Stimulated activated CD4-positive, alpha-beta T cell treated with anti-CD3 and anti-CD28 coated beads, Interleukin-1b, Interleukin-23, amount 100 ng/mL, for 24 hours (primary cell): ENCODE results near the gene CSNK1G1.
A peak's percentile ranks its signal among the peaks of the same experiment; 100 is the strongest.

Experiments
- DNase-seq, 4 experiments: peaks; one replicate each; pipeline ENCODE4 v3.0.0-alpha.2; 2020; ENCODE audit warnings: low read depth in 4 of 4, low spot score in 1 of 4

Gene CSNK1G1

GRCh38 chr15:64156652-64157331, 199.2 kb downstream of the CSNK1G1 start:
- no peak for DNase-seq

GRCh38 chr15:64155802-64156651, 199.9 kb downstream of the CSNK1G1 start:
- DNase-seq: no peak

- DNase-seq: peak; percentile 86 to 92 (median 89)
These were observed 202.2 kb downstream of the CSNK1G1 start for GRCh38 chr15:64153480-64154367.

- no peak for DNase-seq
These were observed 203.2 kb downstream of the CSNK1G1 start for GRCh38 chr15:64152507-64153387.

- DNase-seq: no peak
These were observed 204.1 kb downstream of the CSNK1G1 start, which contains the start of gene SNX22 for GRCh38 chr15:64151727-64152506. Gene SNX22, plus strand, starts transcription at chr15:64151731. Its CDS starts 45 bp downstream, at chr15:64151776.

GRCh38 chr15:64149893-64150578, 205.9 kb downstream of the CSNK1G1 start:
- no peak for DNase-seq

- no peak for DNase-seq
These were observed 206.5 kb downstream of the CSNK1G1 start for GRCh38 chr15:64149424-64149823.

GRCh38 chr15:64148581-64148980, 207.4 kb downstream of the CSNK1G1 start:
- no peak for DNase-seq

- DNase-seq: no peak
These were observed 207.8 kb downstream of the CSNK1G1 start for GRCh38 chr15:64148168-64148567.

GRCh38 chr15:64146885-64147681, 208.9 kb downstream of the CSNK1G1 start:
- no peak for DNase-seq

GRCh38 chr15:64146520-64146884, 209.5 kb downstream of the CSNK1G1 start:
- DNase-seq: no peak

- DNase-seq: no peak
These were observed 209.9 kb downstream of the CSNK1G1 start for GRCh38 chr15:64146041-64146440.

GRCh38 chr15:64144565-64145281, 211.2 kb downstream of the CSNK1G1 start:
- no peak for DNase-seq

- no peak for DNase-seq
These were observed 211.8 kb downstream of the CSNK1G1 start for GRCh38 chr15:64144192-64144564.

- DNase-seq: no peak
These were observed 212.7 kb downstream of the CSNK1G1 start for GRCh38 chr15:64143276-64143675.

GRCh38 chr15:64141798-64142512, 214.0 kb downstream of the CSNK1G1 start:
- DNase-seq: no peak

- no peak for DNase-seq
These were observed 217.5 kb downstream of the CSNK1G1 start for GRCh38 chr15:64138331-64138941.
